HG02973 (cell line): ENCODE results near the gene TTC34.

Experiments
- ATAC-seq: cut with Tn5 transposase; IDR thresholded peaks from one replicate; pipeline ENCODE4 v1.9.1; 2021; ENCODE audit warnings: moderate library complexity; ENCODE audit not compliant: unreplicated experiment

TTC34 gene

GRCh38 chr1:2829846-2830615 lies 28.5 kb upstream of the TTC34 start:
- ATAC-seq: no peak

GRCh38 chr1:2828586-2829250 lies 27.2 kb upstream of the TTC34 start:
- no peak for ATAC-seq

- ATAC-seq: no peak
These were observed 25.3 kb upstream of the TTC34 start for GRCh38 chr1:2826736-2827292.

GRCh38 chr1:2826316-2826715 lies 24.8 kb upstream of the TTC34 start:
- no peak for ATAC-seq

- no peak for ATAC-seq
These were observed 24.1 kb upstream of the TTC34 start for GRCh38 chr1:2825487-2826189.

- no peak for ATAC-seq
These were observed 23.5 kb upstream of the TTC34 start for GRCh38 chr1:2824999-2825398.

- ATAC-seq: no peak
These were observed 22.6 kb upstream of the TTC34 start for GRCh38 chr1:2823921-2824610.

GRCh38 chr1:2822621-2823145 lies 21.2 kb upstream of the TTC34 start:
- no peak for ATAC-seq

GRCh38 chr1:2821966-2822620 lies 20.6 kb upstream of the TTC34 start:
- no peak for ATAC-seq

- no peak for ATAC-seq
These were observed 20.0 kb upstream of the TTC34 start for GRCh38 chr1:2821373-2821955.

- no peak for ATAC-seq
These were observed 19.4 kb upstream of the TTC34 start for GRCh38 chr1:2820731-2821372.

- no peak for ATAC-seq
These were observed 18.6 kb upstream of the TTC34 start for GRCh38 chr1:2819831-2820730.

- no peak for ATAC-seq
These were observed 17.9 kb upstream of the TTC34 start for GRCh38 chr1:2819429-2819828.

- ATAC-seq: no peak
These were observed 16.5 kb upstream of the TTC34 start for GRCh38 chr1:2817784-2818564.

GRCh38 chr1:2816786-2817185 lies 15.3 kb upstream of the TTC34 start:
- ATAC-seq: no peak

GRCh38 chr1:2815551-2815950 lies 14.1 kb upstream of the TTC34 start:
- no peak for ATAC-seq

GRCh38 chr1:2814511-2815075 lies 13.1 kb upstream of the TTC34 start:
- no peak for ATAC-seq
